NCI-H1436 treated with DMSO at 0.1 percent for 48 hours (cell line): Measurements from ENCODE around the gene TRAPPC12.

Experiments used
- DNase-seq: peaks from one replicate; lab custom pipeline; 2025; lab: John Stamatoyannopoulos, UW

Gene TRAPPC12

GRCh38 chr2:3408781-3409180 lies 29.3 kb downstream of the TRAPPC12 start:
- DNase-seq, result no peak

- no peak for DNase-seq
These were observed 30.2 kb downstream of the TRAPPC12 start for GRCh38 chr2:3409627-3410170.

GRCh38 chr2:3411103-3411502 lies 31.6 kb downstream of the TRAPPC12 start:
- DNase-seq, result no peak

- no peak for DNase-seq
These were observed 34.2 kb downstream of the TRAPPC12 start for GRCh38 chr2:3413697-3414096.

- no peak for DNase-seq
These were observed 34.8 kb downstream of the TRAPPC12 start for GRCh38 chr2:3414133-3414860.

- no peak for DNase-seq
These were observed 39.4 kb downstream of the TRAPPC12 start for GRCh38 chr2:3418766-3419404.

GRCh38 chr2:3420076-3420768 lies 40.7 kb downstream of the TRAPPC12 start:
- DNase-seq, result no peak

GRCh38 chr2:3420769-3421397 lies 41.4 kb downstream of the TRAPPC12 start:
- no peak for DNase-seq

- no peak for DNase-seq
These were observed 42.1 kb downstream of the TRAPPC12 start for GRCh38 chr2:3421580-3421979.

GRCh38 chr2:3422161-3422779 lies 42.8 kb downstream of the TRAPPC12 start:
- DNase-seq, result no peak

- DNase-seq, result no peak
These were observed 44.1 kb downstream of the TRAPPC12 start for GRCh38 chr2:3423492-3424170.

- DNase-seq, result no peak
These were observed 44.8 kb downstream of the TRAPPC12 start for GRCh38 chr2:3424171-3424795.

GRCh38 chr2:3426615-3427014 lies 47.1 kb downstream of the TRAPPC12 start:
- no peak for DNase-seq

GRCh38 chr2:3427272-3427671 lies 47.8 kb downstream of the TRAPPC12 start:
- no peak for DNase-seq

- DNase-seq, result no peak
These were observed 49.1 kb downstream of the TRAPPC12 start for GRCh38 chr2:3428577-3428976.

- DNase-seq, result no peak
These were observed 49.6 kb downstream of the TRAPPC12 start for GRCh38 chr2:3429066-3429610.

GRCh38 chr2:3430172-3430571 lies 50.7 kb downstream of the TRAPPC12 start:
- no peak for DNase-seq

- DNase-seq, result no peak
These were observed 51.4 kb downstream of the TRAPPC12 start for GRCh38 chr2:3430740-3431490.

- DNase-seq, result no peak
These were observed 52.6 kb downstream of the TRAPPC12 start for GRCh38 chr2:3432067-3432466.
